ENCODE results near the gene MYO18A.

GRCh38 chr17:29148790-29149430 lies 31.3 kb downstream of the MYO18A start:
- TF ChIP-seq CTCF (IDR thresholded peaks at IDR 0.05) (peak; percentile 96 to 99 (median 99)), POLR2A (IDR thresholded peaks at IDR 0.05) (peak in 1 of 2 donors; percentile 55), EP300 (IDR thresholded peaks at IDR 0.05) (peak; percentile 69 to 73)

Measured in tibial nerve (tissue), 4 donors.